ENCODE results near the gene ENOPH1.

Gene ENOPH1

GRCh38 chr4:82436780-82437179 lies 6.4 kb downstream of the ENOPH1 start:
- WGBS, 2 experiments = 94 to 98% methylated on average over 4 of the region's 4 CpGs
- H3K27ac ChIP-seq (ENCODE audit: insufficient read depth, low read depth, low read length, poor library complexity, severe bottlenecking) = no peak overlapping the region
- H3K9me3 ChIP-seq (ENCODE audit: control insufficient read depth, low read length) = no peaks in the 10 kb centered on the region
- H3K4me3 ChIP-seq (ENCODE audit: insufficient read depth, low read depth, low read length) = no peak overlapping the region
- no peaks in the 10 kb centered on the region for H3K36me3 ChIP-seq (ENCODE audit: control insufficient read depth, insufficient read depth, low read length)
- no peaks in the 10 kb centered on the region for H3K27me3 ChIP-seq (ENCODE audit: control insufficient read depth, insufficient read depth, low read length, poor library complexity, severe bottlenecking)
- no peaks in the 10 kb centered on the region for H3K4me1 ChIP-seq (ENCODE audit: control insufficient read depth, insufficient read depth, low read length)

- Histone ChIP-seq H3K27ac (ENCODE audit: insufficient read depth, low read depth, low read length, poor library complexity, severe bottlenecking) (no peak overlapping the region), H3K36me3 (ENCODE audit: control insufficient read depth, insufficient read depth, low read length) (no peaks in the 10 kb centered on the region), H3K27me3 (ENCODE audit: control insufficient read depth, insufficient read depth, low read length, poor library complexity, severe bottlenecking) (no peaks in the 10 kb centered on the region), H3K4me1 (ENCODE audit: control insufficient read depth, insufficient read depth, low read length) (no peaks in the 10 kb centered on the region), H3K9me3 (ENCODE audit: control insufficient read depth, low read length) (no peaks in the 10 kb centered on the region), H3K4me3 (ENCODE audit: insufficient read depth, low read depth, low read length) (no peak overlapping the region)
- 85 to 88% methylated on average over 3 to 4 of the region's 4 CpGs for WGBS, 2 experiments
Observed at GRCh38 chr4:82437285-82438005, 7.1 kb downstream of the ENOPH1 start.

- Histone ChIP-seq H3K27ac (ENCODE audit: insufficient read depth, low read depth, low read length, poor library complexity, severe bottlenecking) (no peak overlapping the region), H3K36me3 (ENCODE audit: control insufficient read depth, insufficient read depth, low read length) (no peaks in the 10 kb centered on the region), H3K27me3 (ENCODE audit: control insufficient read depth, insufficient read depth, low read length, poor library complexity, severe bottlenecking) (no peaks in the 10 kb centered on the region), H3K9me3 (ENCODE audit: control insufficient read depth, low read length) (no peaks in the 10 kb centered on the region), H3K4me1 (ENCODE audit: control insufficient read depth, insufficient read depth, low read length) (no peaks in the 10 kb centered on the region), H3K4me3 (ENCODE audit: insufficient read depth, low read depth, low read length) (no peak overlapping the region)
- WGBS, 2 experiments = 91 to 94% methylated on average over 2 of the region's 2 CpGs
Observed at GRCh38 chr4:82439088-82439487, 8.7 kb downstream of the ENOPH1 start.

- WGBS, 2 experiments = 93 to 100% methylated on average over 1 of the region's 1 CpG
- Histone ChIP-seq H3K4me3 (ENCODE audit: insufficient read depth, low read depth, low read length) (no peak overlapping the region), H3K27me3 (ENCODE audit: control insufficient read depth, insufficient read depth, low read length, poor library complexity, severe bottlenecking) (no peaks in the 10 kb centered on the region), H3K9me3 (ENCODE audit: control insufficient read depth, low read length) (no peaks in the 10 kb centered on the region), H3K27ac (ENCODE audit: insufficient read depth, low read depth, low read length, poor library complexity, severe bottlenecking) (no peak overlapping the region), H3K4me1 (ENCODE audit: control insufficient read depth, insufficient read depth, low read length) (no peaks in the 10 kb centered on the region), H3K36me3 (ENCODE audit: control insufficient read depth, insufficient read depth, low read length) (peaks cover 32% of the 10 kb centered on the region)
Observed at GRCh38 chr4:82447886-82448285, 17.5 kb downstream of the ENOPH1 start.

GRCh38 chr4:82450966-82451755 lies 20.8 kb downstream of the ENOPH1 start:
- no peak overlapping the region for H3K4me3 ChIP-seq (ENCODE audit: insufficient read depth, low read depth, low read length)
- H3K9me3 ChIP-seq (ENCODE audit: control insufficient read depth, low read length) = no peaks in the 10 kb centered on the region
- H3K36me3 ChIP-seq (ENCODE audit: control insufficient read depth, insufficient read depth, low read length) = peaks cover 40% of the 10 kb centered on the region
- no peaks in the 10 kb centered on the region for H3K27me3 ChIP-seq (ENCODE audit: control insufficient read depth, insufficient read depth, low read length, poor library complexity, severe bottlenecking)
- no peak overlapping the region for H3K27ac ChIP-seq (ENCODE audit: insufficient read depth, low read depth, low read length, poor library complexity, severe bottlenecking)
- no peaks in the 10 kb centered on the region for H3K4me1 ChIP-seq (ENCODE audit: control insufficient read depth, insufficient read depth, low read length)
- 94 to 95% methylated on average over 13 of the region's 13 CpGs for WGBS, 2 experiments

GRCh38 chr4:82452026-82452425 lies 21.6 kb downstream of the ENOPH1 start:
- no peaks in the 10 kb centered on the region for H3K27me3 ChIP-seq (ENCODE audit: control insufficient read depth, insufficient read depth, low read length, poor library complexity, severe bottlenecking)
- peaks cover 45% of the 10 kb centered on the region for H3K36me3 ChIP-seq (ENCODE audit: control insufficient read depth, insufficient read depth, low read length)
- 94 to 95% methylated on average over 7 of the region's 7 CpGs for WGBS, 2 experiments

GRCh38 chr4:82457266-82457665 lies 26.9 kb downstream of the ENOPH1 start:
- no peak overlapping the region for H3K27ac ChIP-seq (ENCODE audit: insufficient read depth, low read depth, low read length, poor library complexity, severe bottlenecking)
- H3K36me3 ChIP-seq (ENCODE audit: control insufficient read depth, insufficient read depth, low read length) = peaks cover 40% of the 10 kb centered on the region
- 92 to 95% methylated on average over 6 to 7 of the region's 7 CpGs for WGBS, 2 experiments

More at GRCh38 chr4:82452026-82452425, 21.6 kb downstream of the ENOPH1 start:
- Histone ChIP-seq H3K4me1 (ENCODE audit: control insufficient read depth, insufficient read depth, low read length) (no peaks in the 10 kb centered on the region), H3K27ac (ENCODE audit: insufficient read depth, low read depth, low read length, poor library complexity, severe bottlenecking) (no peak overlapping the region), H3K4me3 (ENCODE audit: insufficient read depth, low read depth, low read length) (no peak overlapping the region), H3K9me3 (ENCODE audit: control insufficient read depth, low read length) (no peaks in the 10 kb centered on the region)

GRCh38 chr4:82458729-82459128 lies 28.3 kb downstream of the ENOPH1 start:
- Histone ChIP-seq H3K36me3 (ENCODE audit: control insufficient read depth, insufficient read depth, low read length) (peaks cover 34% of the 10 kb centered on the region), H3K4me1 (ENCODE audit: control insufficient read depth, insufficient read depth, low read length) (no peaks in the 10 kb centered on the region), H3K4me3 (ENCODE audit: insufficient read depth, low read depth, low read length) (no peak overlapping the region), H3K27me3 (ENCODE audit: control insufficient read depth, insufficient read depth, low read length, poor library complexity, severe bottlenecking) (no peaks in the 10 kb centered on the region), H3K27ac (ENCODE audit: insufficient read depth, low read depth, low read length, poor library complexity, severe bottlenecking) (no peak overlapping the region), H3K9me3 (ENCODE audit: control insufficient read depth, low read length) (no peaks in the 10 kb centered on the region)
- 87 to 95% methylated on average over 2 of the region's 2 CpGs for WGBS, 2 experiments

More at GRCh38 chr4:82457266-82457665, 26.9 kb downstream of the ENOPH1 start:
- H3K4me1 ChIP-seq (ENCODE audit: control insufficient read depth, insufficient read depth, low read length) = no peaks in the 10 kb centered on the region
- H3K27me3 ChIP-seq (ENCODE audit: control insufficient read depth, insufficient read depth, low read length, poor library complexity, severe bottlenecking) = no peaks in the 10 kb centered on the region
- no peak overlapping the region for H3K4me3 ChIP-seq (ENCODE audit: insufficient read depth, low read depth, low read length)
- no peaks in the 10 kb centered on the region for H3K9me3 ChIP-seq (ENCODE audit: control insufficient read depth, low read length)

GRCh38 chr4:82461710-82462109 lies 31.3 kb downstream of the ENOPH1 start:
- Histone ChIP-seq H3K4me1 (ENCODE audit: control insufficient read depth, insufficient read depth, low read length) (no peaks in the 10 kb centered on the region), H3K36me3 (ENCODE audit: control insufficient read depth, insufficient read depth, low read length) (peaks cover 29% of the 10 kb centered on the region), H3K27ac (ENCODE audit: insufficient read depth, low read depth, low read length, poor library complexity, severe bottlenecking) (no peak overlapping the region), H3K27me3 (ENCODE audit: control insufficient read depth, insufficient read depth, low read length, poor library complexity, severe bottlenecking) (no peaks in the 10 kb centered on the region), H3K4me3 (ENCODE audit: insufficient read depth, low read depth, low read length) (no peak overlapping the region), H3K9me3 (ENCODE audit: control insufficient read depth, low read length) (no peaks in the 10 kb centered on the region)
- 98% methylated on average over 2 of the region's 2 CpGs for WGBS, 2 experiments

- Histone ChIP-seq H3K27me3 (ENCODE audit: control insufficient read depth, insufficient read depth, low read length, poor library complexity, severe bottlenecking) (no peaks in the 10 kb centered on the region), H3K4me3 (ENCODE audit: insufficient read depth, low read depth, low read length) (no peak overlapping the region), H3K36me3 (ENCODE audit: control insufficient read depth, insufficient read depth, low read length) (peaks cover 22% of the 10 kb centered on the region), H3K9me3 (ENCODE audit: control insufficient read depth, low read length) (no peaks in the 10 kb centered on the region), H3K4me1 (ENCODE audit: control insufficient read depth, insufficient read depth, low read length) (no peaks in the 10 kb centered on the region), H3K27ac (ENCODE audit: insufficient read depth, low read depth, low read length, poor library complexity, severe bottlenecking) (no peak overlapping the region)
- WGBS, 2 experiments = 47 to 50% methylated on average over 3 of the region's 7 CpGs
Observed at GRCh38 chr4:82462415-82462831, 32.0 kb downstream of the ENOPH1 start.

Measured in ectodermal cell (in vitro differentiated cells).